ENCODE measurements around the gene ETHE1.

ETHE1 gene

GRCh38 chr19:43462383-43462782 lies 64.6 kb downstream of the ETHE1 start:
- peaks cover 2% of the 10 kb centered on the region for H3K4me1 ChIP-seq (ENCODE audit: control insufficient read depth, low read depth, low read length)
- no peak overlapping the region for H3K27ac ChIP-seq (ENCODE audit: low read depth, low read length)
- no peak overlapping the region for H3K56ac ChIP-seq (ENCODE audit: low read length)
- H3K23ac ChIP-seq (ENCODE audit: low read length), result no peak overlapping the region
- H2BK5ac ChIP-seq (ENCODE audit: low read length), result no peak overlapping the region
- H3K27me3 ChIP-seq (ENCODE audit: insufficient read depth, low read length, poor library complexity), result no peaks in the 10 kb centered on the region
- no peak overlapping the region for H3K4me3 ChIP-seq (ENCODE audit: low read length)
- H3K79me2 ChIP-seq (ENCODE audit: control insufficient read depth, insufficient read depth, low read length), result no peaks in the 10 kb centered on the region
- no peak overlapping the region for H3K4ac ChIP-seq (ENCODE audit: low read depth, low read length)
- H4K5ac ChIP-seq (ENCODE audit: low read length), result no peak overlapping the region
- no peak overlapping the region for H2AK5ac ChIP-seq (ENCODE audit: low read length)
- H3K36me3 ChIP-seq (ENCODE audit: control insufficient read depth, insufficient read depth, low read length), result no peaks in the 10 kb centered on the region
- H3K9ac ChIP-seq (ENCODE audit: low read length), result no peak overlapping the region
- H3K79me1 ChIP-seq (ENCODE audit: low read length), result no peaks in the 10 kb centered on the region
- DNase-seq, result no peak
- H3K18ac ChIP-seq (ENCODE audit: low read length), result no peak overlapping the region
- no peak overlapping the region for H3K4me2 ChIP-seq (ENCODE audit: low read length)
- no peak overlapping the region for H2BK15ac ChIP-seq (replicated peaks; ENCODE audit: low read depth)
- no peak overlapping the region for H4K8ac ChIP-seq (ENCODE audit: low read depth, low read length)
- no CpG with 5 or more reads among the region's 7 CpGs for WGBS (ENCODE audit: extremely low coverage, insufficient coverage, low lambda C conversion rate)
- no peak overlapping the region for H2BK120ac ChIP-seq (ENCODE audit: low read depth, low read length)

GRCh38 chr19:43461303-43461702 lies 65.7 kb downstream of the ETHE1 start:
- no peak for DNase-seq
- Histone ChIP-seq H3K27ac (ENCODE audit: low read depth, low read length) (no peak overlapping the region), H2BK120ac (ENCODE audit: low read depth, low read length) (no peak overlapping the region), H3K27me3 (ENCODE audit: insufficient read depth, low read length, poor library complexity) (no peaks in the 10 kb centered on the region), H3K4me3 (ENCODE audit: low read length) (no peak overlapping the region), H3K36me3 (ENCODE audit: control insufficient read depth, insufficient read depth, low read length) (no peaks in the 10 kb centered on the region), H3K9ac (ENCODE audit: low read length) (no peak overlapping the region), H3K23ac (ENCODE audit: low read length) (no peak overlapping the region), H2AK5ac (ENCODE audit: low read length) (no peak overlapping the region), H4K8ac (ENCODE audit: low read depth, low read length) (no peak overlapping the region), H3K79me2 (ENCODE audit: control insufficient read depth, insufficient read depth, low read length) (no peaks in the 10 kb centered on the region), H3K18ac (ENCODE audit: low read length) (no peak overlapping the region), H3K79me1 (ENCODE audit: low read length) (no peaks in the 10 kb centered on the region), H3K4ac (ENCODE audit: low read depth, low read length) (no peak overlapping the region), H2BK5ac (ENCODE audit: low read length) (no peak overlapping the region), H2BK15ac (replicated peaks; ENCODE audit: low read depth) (no peak overlapping the region), H3K4me2 (ENCODE audit: low read length) (no peak overlapping the region), H3K56ac (ENCODE audit: low read length) (no peak overlapping the region), H4K5ac (ENCODE audit: low read length) (no peak overlapping the region), H3K4me1 (ENCODE audit: control insufficient read depth, low read depth, low read length) (peaks cover 2% of the 10 kb centered on the region)
- no CpG with 5 or more reads among the region's 12 CpGs for WGBS (ENCODE audit: extremely low coverage, insufficient coverage, low lambda C conversion rate)

- Histone ChIP-seq H2BK5ac (ENCODE audit: low read length) (no peak overlapping the region), H3K36me3 (ENCODE audit: control insufficient read depth, insufficient read depth, low read length) (no peaks in the 10 kb centered on the region), H3K27me3 (ENCODE audit: insufficient read depth, low read length, poor library complexity) (no peaks in the 10 kb centered on the region), H3K4me2 (ENCODE audit: low read length) (no peak overlapping the region), H2BK120ac (ENCODE audit: low read depth, low read length) (no peak overlapping the region), H3K79me2 (ENCODE audit: control insufficient read depth, insufficient read depth, low read length) (no peaks in the 10 kb centered on the region), H3K4ac (ENCODE audit: low read depth, low read length) (no peak overlapping the region), H4K8ac (ENCODE audit: low read depth, low read length) (no peak overlapping the region), H4K5ac (ENCODE audit: low read length) (no peak overlapping the region), H3K9ac (ENCODE audit: low read length) (no peak overlapping the region), H3K18ac (ENCODE audit: low read length) (no peak overlapping the region), H3K4me1 (ENCODE audit: control insufficient read depth, low read depth, low read length) (peaks cover 2% of the 10 kb centered on the region), H3K4me3 (ENCODE audit: low read length) (no peak overlapping the region), H3K23ac (ENCODE audit: low read length) (no peak overlapping the region), H3K27ac (ENCODE audit: low read depth, low read length) (no peak overlapping the region), H2BK15ac (replicated peaks; ENCODE audit: low read depth) (no peak overlapping the region), H3K56ac (ENCODE audit: low read length) (no peak overlapping the region), H2AK5ac (ENCODE audit: low read length) (no peak overlapping the region), H3K79me1 (ENCODE audit: low read length) (no peaks in the 10 kb centered on the region)
- no CpG with 5 or more reads among the region's 16 CpGs for WGBS (ENCODE audit: extremely low coverage, insufficient coverage, low lambda C conversion rate)
- no peak for DNase-seq
Measured at GRCh38 chr19:43460362-43461016, 66.5 kb downstream of the ETHE1 start.

GRCh38 chr19:43457809-43458208 lies 69.2 kb downstream of the ETHE1 start:
- H3K56ac ChIP-seq (ENCODE audit: low read length), result no peak overlapping the region
- H3K4me3 ChIP-seq (ENCODE audit: low read length), result no peak overlapping the region
- H3K79me2 ChIP-seq (ENCODE audit: control insufficient read depth, insufficient read depth, low read length), result no peaks in the 10 kb centered on the region
- H2AK5ac ChIP-seq (ENCODE audit: low read length), result no peak overlapping the region
- H3K18ac ChIP-seq (ENCODE audit: low read length), result no peak overlapping the region
- H2BK120ac ChIP-seq (ENCODE audit: low read depth, low read length), result no peak overlapping the region
- no peak overlapping the region for H3K4me2 ChIP-seq (ENCODE audit: low read length)
- no peaks in the 10 kb centered on the region for H3K27me3 ChIP-seq (ENCODE audit: insufficient read depth, low read length, poor library complexity)
- no peak overlapping the region for H2BK5ac ChIP-seq (ENCODE audit: low read length)
- WGBS (ENCODE audit: extremely low coverage, insufficient coverage, low lambda C conversion rate), result no CpG with 5 or more reads among the region's 4 CpGs
- no peak overlapping the region for H3K9ac ChIP-seq (ENCODE audit: low read length)
- no peaks in the 10 kb centered on the region for H3K4me1 ChIP-seq (ENCODE audit: control insufficient read depth, low read depth, low read length)
- H3K4ac ChIP-seq (ENCODE audit: low read depth, low read length), result no peak overlapping the region
- H3K23ac ChIP-seq (ENCODE audit: low read length), result no peak overlapping the region
- no peaks in the 10 kb centered on the region for H3K79me1 ChIP-seq (ENCODE audit: low read length)
- no peaks in the 10 kb centered on the region for H3K36me3 ChIP-seq (ENCODE audit: control insufficient read depth, insufficient read depth, low read length)
- H4K5ac ChIP-seq (ENCODE audit: low read length), result no peak overlapping the region
- DNase-seq, result no peak
- H3K27ac ChIP-seq (ENCODE audit: low read depth, low read length), result no peak overlapping the region
- no peak overlapping the region for H4K8ac ChIP-seq (ENCODE audit: low read depth, low read length)
- H2BK15ac ChIP-seq (replicated peaks; ENCODE audit: low read depth), result no peak overlapping the region
